PC-9 (cell line): Measurements from ENCODE around the gene TCHP.

ENCODE experiments used
- CTCF ChIP-seq: fragments of 200-600 bp; sonication (generic); conservative IDR thresholded peaks from 2 replicates; pipeline ENCODE4 v1.6.1; 2017; ENCODE audit warnings: mixed run types, antibody characterized with exemption, mild to moderate bottlenecking, moderate library complexity
- EZH2 ChIP-seq: fragments of 200-600 bp; sonication (generic); IDR thresholded peaks from 2 replicates; pipeline ENCODE4 v1.8.0; 2017; ENCODE audit warnings: antibody characterized with exemption, low read depth

GRCh38 chr12:109951751-109952150, 51.7 kb downstream of the TCHP start:
- TF ChIP-seq CTCF (no peak), EZH2 (no peak)
